GM21619 (cell line): Measurements from ENCODE around the gene CMTM4.
"Not testable (repeated sequence)": the region's sequence is repeated elsewhere in the genome, so short reads cannot be mapped to it uniquely, and the experiment has no call there.

Source experiments
- ATAC-seq: cut with Tn5 transposase; IDR thresholded peaks from one replicate; pipeline ENCODE4 v1.9.1; 2021; ENCODE audit not compliant: unreplicated experiment

Gene CMTM4

DNA sequence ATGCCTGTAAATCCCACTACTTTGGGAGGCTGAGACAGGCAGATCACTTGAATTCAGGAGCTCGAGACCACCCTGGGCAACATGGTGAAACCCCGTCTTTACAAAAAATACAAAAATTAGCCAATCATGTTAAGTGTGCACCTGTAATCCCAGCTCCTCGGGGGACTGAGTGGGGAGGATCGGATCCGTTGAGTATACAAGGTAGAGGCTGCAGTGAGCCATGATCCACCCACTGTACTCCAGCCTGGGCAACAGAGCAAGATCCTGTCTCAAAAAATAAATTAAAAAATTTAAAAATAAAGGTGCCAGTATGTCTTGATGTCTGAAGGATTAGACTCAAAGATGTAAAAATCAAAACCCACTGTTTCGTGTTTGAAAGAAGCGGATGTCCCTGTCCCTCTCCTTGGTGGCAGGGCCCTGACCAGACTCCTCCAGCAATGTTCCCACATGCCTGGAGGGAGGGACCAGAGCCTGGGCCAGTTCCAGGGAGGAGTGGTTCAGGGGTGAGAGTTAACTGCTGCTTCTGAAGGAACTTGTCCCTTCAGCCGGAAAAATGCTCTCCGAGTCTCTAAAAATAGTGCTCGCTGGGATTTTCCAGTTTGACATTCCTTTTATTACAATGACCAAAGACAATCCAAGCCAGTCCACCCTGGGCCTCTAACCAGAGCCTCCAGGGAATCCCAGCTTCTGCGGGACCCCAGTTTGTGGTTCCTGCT, 9.4 kb upstream of the CMTM4 start:
- ATAC-seq, result no peak

DNA sequence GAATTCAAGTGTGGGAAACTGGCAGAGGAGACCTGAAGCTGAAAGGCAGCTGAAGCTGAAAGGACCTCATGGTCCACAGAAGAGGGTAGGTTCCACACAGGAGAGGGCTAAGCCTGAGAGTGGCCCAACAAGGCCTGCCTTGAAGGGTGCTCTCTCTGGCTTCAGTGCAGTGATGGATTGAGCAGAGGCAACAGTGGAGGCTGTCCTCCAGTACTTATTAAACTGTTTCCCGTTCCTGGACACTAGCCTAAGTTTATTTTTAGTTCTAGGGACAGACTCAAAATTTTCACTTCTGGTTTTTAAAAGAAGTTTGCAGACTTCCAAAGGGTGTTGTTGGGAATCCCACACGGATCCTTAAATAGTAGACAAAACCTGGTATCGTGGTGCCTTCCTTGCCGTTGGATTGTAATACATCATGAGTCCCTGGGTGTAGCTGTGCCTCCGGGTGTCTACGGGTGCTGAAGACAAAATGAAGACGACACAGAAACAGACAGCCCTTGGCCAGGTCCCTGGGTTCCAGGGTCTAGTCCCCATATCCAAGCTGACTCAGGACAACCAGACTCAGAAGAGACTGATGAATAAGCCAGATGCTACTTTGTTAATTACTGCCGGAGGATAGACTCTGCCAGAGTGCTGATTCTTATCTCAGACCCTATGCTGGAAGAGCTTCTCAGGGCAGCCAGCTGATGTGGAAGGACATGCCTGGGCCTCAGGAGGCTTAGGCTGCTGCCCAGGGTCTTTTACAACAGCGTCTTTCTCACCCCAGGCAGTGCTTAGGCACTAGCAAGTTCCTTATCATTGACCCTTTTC, 7.1 kb upstream of the CMTM4 start:
- ATAC-seq, result no peak

DNA sequence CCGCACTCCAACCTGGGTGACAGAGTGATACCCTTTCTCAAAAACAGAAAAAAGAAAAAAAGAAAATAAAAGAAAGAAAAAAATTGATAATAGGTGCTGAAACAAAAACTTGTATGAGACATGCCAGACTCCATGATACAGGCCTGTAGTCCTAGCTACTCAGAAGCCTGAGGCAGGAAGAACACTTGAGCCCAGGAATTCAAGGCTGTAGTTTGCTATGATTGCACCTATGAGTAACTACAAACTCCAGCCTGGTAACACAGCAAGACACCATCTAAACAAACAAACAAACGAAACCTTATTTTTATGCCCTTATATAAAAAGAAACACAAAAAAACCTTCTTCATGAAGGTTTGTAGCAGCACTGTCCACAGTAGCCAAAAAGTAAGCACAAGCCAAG, 5.0 kb upstream of the CMTM4 start:
- ATAC-seq, result no peak

DNA sequence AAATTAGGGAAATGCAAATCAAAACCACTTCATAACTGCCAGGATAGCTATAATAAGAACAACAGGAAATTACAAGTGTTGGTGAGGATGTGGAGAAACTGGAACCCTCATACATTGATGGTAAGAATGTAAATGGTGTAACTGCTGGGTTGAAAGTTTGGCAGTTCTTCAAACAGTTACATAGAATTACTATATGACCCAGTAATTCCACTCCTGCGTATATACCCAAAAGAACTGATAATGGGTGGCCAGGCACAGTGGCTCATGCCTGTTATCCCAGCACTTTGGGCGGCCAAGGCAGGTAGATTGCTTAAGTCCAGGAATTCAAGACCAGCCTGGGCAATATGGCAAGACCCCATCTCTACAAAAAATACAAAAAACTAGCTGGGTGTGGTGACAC, 4.5 kb upstream of the CMTM4 start:
- ATAC-seq, result no peak

DNA sequence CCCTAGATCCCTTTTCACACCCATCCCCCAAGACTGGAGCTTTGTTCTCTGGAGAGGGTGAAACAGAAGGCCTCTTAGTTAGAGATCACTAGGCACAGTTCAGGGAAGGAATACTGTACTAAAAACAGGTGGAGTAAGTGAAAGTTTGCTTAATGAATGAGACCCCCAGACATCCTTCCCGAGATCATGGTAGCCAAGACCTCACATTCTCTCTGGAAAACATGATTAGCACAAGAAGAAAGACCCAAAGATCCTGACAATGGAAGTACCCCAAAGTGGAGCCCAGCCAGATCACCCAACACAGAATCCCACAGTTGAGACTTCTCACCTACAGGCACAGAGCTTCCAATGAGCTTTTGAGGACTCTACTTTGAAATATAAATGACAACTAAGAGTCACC, 3.4 kb upstream of the CMTM4 start:
- no peak for ATAC-seq

DNA sequence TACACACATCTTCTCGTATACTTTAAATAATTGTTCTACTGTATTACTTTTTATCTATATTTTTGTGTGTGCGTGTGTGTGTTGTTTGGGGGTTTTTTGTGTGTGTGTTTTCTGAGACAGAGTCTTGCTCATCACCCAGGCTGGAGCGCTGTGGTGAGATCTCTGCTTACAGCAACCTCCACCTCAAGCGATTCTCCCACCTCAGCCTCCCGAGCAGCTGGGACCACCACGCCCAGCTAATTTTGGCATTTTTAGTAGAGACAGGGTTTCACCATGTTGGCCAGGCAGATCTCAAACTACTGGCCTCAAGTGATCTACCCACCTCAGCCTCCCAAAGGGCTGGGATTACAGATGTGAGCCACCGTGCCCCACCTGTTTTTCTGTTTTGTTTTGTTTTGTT, 1.5 kb upstream of the CMTM4 start:
- no peak for ATAC-seq

DNA sequence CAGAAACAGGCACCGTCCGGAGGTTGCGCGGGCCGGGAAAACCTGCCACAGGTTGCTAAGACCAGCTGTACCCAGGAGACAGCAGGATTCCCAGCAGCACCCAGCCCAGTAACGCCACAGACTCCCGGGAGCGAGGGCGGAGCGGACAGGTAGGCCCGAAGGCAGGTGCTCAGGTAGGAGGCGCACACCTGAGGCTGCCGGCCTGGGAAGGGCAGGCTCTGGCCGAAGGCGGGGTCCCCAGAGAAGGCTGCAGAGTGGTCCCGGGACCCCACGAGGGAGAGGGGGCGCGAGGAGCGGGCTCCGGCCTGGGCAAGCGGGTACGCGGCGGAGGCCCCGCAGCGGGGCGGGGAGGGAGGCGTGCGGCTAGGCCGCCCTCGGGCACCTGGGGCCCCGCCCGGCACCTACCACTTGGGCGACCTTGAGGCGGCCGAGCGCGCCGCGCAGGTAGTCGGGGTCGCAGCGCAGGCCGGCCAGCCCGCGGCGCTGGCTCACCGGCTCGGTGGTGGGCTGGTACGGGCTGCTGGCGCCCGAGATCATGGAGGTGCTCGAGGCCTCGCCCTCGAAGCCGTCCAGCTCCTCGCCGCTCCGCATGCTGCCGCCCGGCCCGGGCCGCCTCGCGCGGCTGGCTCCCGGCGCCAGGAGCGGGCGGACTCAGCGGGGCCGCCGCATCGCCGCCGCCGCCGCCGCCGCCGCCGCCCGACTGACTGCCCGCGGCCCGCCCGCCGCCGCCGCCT, 441 bp downstream of the CMTM4 start:
- peak; percentile 54 for ATAC-seq

DNA sequence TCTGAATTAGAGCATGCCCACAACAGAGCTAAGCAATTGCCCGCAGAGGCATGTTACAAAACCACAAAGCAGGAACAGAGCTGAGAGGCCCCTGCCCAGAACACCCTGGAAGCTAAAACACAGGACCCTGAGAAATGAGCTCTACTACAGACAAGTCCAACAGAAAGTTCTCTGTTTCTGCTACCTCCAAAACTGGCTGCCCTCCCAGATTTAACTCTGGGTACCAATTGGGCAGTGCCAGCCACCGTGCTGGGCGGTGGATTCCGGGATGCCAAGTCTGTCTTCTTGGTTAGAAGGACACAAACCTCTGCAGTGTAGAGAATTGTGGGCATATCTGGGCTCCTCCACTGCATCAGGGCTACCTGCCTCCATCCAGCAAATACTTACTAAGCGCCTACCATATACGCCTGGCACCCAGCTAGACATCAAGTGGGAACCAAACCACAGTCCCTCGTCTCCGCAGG, 1.0 kb downstream of the CMTM4 start:
- ATAC-seq, result no peak

DNA sequence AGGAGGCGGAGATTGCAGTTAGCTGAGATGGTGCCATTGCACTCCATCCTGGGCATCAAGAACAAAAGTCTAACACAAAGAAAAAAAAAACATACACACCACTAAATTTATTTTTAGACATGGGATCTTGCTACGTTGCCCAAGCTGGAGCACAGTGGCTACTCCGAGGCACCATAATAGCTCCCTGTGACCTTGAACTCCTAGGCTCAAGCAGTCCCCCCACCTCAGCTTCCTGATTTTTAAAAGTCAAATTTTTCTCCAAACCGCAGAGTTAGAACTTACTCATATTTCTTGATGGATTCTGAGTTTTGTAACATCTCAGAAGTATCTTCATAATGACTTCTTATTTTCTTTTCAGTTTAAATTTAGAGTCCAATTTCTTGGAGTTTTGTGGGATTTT, 3.4 kb downstream of the CMTM4 start:
- no peak for ATAC-seq

DNA sequence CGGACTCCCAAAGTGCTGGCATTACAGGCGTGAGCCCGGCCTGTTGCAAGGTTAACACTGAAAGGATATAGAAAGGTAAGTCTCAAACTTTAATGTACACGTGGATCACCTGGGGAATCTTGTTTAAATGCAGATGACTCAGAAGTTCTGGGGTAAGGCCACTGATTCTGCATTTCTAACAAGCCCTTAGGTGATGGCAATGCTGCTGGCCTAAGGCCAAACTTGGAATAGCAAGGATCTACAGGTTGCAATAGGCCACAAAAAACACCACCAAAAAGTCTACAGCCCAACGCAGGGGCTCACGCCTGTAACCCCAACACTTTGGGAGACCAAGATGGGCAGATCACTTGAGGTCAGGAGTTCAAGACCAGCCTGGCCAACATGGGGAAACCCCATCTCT, 4.2 kb downstream of the CMTM4 start:
- ATAC-seq, result no peak

DNA sequence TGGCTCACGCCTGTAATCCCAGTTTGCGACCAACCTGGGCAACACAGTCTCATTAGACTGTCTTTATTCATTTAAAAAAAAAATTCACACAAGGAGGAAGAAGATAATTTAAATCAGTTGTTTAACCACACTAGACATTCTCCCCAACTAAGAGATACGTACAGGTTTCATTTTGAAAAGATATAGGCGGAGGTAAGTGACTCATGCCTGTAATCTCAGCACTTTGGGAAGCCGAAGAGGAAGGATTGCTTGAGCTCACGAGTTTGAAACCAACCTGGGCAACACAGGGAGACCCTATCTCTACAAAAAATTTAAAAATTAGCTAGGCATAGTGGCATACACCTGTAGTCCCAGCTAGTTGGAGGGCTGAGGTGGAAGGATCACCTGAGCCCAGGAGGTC, 5.3 kb downstream of the CMTM4 start:
- no peak for ATAC-seq

DNA sequence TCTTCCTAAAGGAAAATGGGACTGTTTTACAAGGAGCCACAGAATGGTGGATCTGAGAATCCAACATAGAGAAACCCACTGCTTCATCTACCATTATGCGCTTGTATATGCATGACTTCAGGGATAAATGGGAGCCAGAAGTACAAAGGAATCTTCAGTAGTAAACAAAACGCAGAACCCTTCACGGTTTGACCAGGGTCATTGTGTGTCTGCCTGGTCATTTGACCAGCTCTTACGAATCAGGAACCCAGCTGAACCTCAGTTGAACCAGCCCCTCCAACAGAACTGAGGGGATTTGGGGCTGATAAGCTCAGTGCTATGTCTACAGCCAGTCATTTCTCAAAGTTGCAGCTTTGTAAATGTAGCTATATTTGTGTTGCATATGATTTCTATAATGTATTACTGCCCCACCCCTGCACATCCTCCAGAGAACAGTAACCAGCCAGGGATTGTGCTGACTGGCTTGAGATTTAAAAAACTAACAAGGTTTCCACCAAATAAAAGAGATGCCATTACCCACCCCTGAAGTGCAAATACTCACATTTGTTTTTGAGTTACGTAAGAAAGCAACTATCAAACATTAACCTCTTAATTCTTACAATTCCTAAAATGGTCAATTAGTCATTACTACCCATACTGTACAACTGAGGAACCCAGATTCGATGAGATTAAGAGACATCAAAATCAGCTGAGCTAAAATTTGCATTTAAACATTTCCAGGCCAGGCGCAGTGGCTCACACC, 6.3 kb downstream of the CMTM4 start:
- no peak for ATAC-seq

DNA sequence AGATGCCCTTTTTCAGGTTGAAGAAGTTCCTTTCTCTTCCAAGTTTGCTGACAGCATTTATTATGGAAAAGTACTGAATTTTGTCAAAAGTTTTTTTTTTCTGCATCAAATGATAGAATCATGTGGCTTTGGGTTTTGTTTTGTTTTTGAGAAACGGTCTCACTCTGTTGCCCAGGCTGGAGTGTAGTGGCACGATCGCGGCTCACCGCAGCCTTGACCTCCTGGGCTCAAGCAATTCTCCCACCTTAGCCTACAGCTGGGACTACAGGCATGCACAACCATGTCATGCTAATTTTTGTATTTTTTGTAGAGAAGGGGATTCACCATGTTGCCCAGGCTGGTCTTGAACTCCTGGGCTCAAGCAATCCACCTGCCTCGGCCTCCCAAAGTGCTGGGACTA, 7.3 kb downstream of the CMTM4 start:
- ATAC-seq, result no peak

DNA sequence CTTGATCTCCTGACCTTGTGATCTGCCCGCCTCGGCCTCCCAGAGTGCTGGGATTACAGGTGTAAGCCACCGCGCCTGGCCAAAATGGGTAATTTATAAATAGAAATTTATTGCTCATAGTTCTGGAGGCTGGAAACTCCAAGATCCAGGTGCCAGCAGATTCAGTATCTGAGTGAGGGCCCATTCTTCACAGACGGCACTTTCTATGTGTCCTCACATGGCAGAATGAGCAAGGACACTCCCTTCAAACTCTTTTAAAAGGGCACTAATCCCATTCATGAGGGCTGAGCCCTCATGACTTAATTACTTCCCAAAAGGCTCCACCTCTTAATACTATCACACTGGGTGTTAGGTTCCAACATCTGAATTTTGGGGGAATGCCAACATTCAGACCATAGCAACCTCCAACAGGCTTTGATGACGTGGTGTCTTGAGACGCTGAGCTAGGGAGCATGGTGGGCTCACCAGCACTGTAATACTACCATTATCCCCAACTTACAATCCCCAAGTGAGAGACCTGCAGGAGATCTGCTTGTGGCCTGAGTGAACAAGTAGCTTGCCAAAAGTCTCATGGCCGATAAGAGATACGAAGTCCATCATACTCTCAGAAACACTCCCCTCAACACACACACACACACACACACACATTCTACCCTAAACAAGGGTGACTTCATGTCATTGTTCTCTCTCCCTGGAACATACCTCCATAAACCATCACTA, 8.5 kb downstream of the CMTM4 start:
- no peak for ATAC-seq

DNA sequence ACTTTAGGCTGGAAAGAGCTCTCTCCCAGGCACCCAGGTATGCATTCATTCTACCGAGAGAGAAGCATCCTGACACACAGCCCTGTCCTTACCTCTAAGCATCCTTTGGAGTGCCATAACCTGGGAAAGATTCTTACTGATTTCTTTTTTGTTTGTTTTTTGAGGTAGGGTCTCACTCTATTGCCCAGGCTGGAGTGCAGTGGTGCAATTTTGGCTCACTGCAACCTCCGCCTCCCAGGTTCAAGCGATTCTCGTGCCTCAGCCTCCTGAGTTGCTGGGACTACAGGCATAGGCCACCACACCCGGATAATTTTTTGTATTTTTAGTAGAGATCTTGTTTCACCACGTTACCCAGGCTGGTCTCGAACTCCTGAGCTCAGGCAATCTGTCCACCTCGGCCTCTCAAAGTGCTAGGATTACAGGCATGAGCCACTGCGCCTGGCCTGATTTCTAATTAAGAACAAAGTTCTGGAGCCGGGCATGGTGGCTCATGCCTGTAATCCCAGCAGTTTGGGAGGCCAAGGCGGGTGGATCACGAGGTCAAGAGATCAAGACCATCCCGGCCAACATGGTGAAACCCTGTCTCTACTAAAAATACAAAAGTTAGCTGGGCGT, 10.9 kb downstream of the CMTM4 start:
- ATAC-seq, result not testable (repeated sequence)

DNA sequence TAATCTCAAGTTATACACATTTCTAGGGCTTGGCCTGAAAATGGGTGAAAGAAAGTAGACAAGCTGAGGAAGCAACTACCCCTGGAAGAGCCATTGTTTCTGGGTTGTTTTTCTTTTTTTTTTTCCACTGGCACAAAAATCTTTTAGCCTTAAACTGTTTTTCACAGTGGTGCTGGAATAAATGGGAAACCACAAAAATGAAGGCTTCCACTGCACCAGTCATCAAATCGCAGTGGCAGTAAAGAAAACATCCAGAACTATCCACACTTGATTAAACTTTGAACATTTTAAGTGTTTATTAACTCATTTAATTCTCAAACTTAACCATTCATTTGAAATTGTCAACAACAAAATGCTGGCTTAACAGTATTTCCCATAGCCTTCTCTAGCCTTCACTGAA, 14.3 kb downstream of the CMTM4 start:
- ATAC-seq, result no peak

DNA sequence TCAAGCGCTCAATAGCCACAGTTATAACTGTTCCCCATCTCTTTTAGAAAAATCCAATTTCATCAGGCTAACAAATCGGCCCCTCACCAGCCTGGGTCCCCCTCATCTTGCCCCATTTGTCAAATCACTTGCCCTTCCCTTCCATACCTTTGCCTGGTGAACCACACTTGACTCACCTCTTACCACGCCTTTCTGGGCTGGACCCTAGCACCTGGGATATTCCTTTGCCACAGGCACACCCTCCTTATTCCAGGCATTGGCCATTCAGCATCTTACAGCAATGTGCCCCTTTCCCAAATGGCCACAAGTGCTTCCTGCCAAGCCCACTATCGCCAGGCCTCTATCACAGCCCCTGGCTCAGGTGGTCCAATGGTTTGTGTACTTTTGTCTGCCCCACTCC, 14.9 kb downstream of the CMTM4 start:
- ATAC-seq, result no peak

DNA sequence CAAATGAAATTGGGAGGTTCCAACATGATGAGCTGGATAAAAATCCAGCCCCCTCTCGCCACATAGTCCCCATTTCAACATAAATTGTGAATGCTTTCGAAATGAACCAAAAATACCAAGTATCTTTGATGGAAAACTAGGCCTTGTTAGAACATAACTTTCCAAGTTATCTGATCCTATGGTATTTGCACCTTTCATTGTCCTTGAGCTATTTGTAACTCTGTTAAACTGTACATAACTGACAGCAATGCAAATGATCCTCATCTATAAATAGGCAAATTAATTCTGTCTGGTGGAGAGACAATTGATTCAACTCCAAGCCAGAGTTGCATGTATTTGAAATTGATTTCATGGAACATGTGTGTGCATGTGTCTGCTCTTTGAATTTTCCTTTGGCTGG, 18.2 kb downstream of the CMTM4 start:
- no peak for ATAC-seq

DNA sequence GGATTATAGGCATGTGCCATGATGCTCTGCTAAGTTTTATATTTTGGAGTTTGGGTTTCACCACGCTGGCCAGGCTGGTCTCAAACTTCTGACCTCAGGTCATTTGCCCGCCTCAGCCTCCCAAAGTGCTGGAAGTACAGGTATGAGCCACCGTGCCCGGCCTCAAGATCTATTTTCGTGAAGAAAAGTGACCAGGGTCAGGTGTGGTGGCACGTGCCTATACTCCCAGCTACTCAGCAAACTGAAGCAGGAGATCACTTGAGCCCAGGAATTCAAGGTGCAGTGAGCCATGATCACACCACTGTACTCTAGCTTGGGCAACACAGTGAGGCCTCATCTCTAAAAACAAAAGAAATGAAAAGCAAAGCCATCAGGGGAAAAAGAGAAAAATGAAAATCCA, 18.7 kb downstream of the CMTM4 start:
- no peak for ATAC-seq

DNA sequence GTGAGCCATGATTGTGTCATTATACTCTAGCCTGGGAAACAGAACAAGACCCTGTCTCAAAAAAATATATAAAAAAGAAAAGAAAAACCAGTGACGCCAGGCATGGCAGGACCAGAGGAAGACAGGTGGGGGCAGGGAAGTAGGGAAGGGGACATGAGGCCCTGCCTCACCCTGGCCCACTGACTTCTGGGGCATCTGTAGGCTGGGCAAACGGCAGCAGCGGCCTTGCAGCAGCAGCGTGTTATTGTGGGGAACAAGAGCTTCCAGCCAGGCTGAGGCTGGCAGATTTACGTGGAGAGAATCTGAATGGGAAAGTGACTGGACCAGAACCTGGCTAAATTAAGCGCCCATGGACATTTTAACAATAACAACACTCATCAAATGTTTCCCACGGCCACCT, 19.4 kb downstream of the CMTM4 start:
- no peak for ATAC-seq
